Prostate gland (tissue), 2 donors: ENCODE results near the gene ASTL. TPM values are rescaled to one million over a fixed set of nuclear protein-coding genes. Genes with fewer than 3 reads are reported as not detected.

ENCODE experiments used
- DNase-seq: peaks from one replicate; pipeline ENCODE4 v3.0.0-alpha.2; 2019; ENCODE audit warnings: low spot score
- H3K27ac ChIP-seq, 2 donors: fragments of 200-600 bp; sonication (generic); 2 replicates each; pipeline ENCODE4 v1.5.1; 2017 to 2019
- H3K27me3 ChIP-seq: fragments of 200-600 bp; sonication (generic); replicated peaks from 2 replicates; pipeline ENCODE4 v1.5.1; 2019; ENCODE audit not compliant: insufficient read depth
- H3K36me3 ChIP-seq, 2 donors: fragments of 200-600 bp; sonication (generic); 1 replicate in 1 of 2; 2 replicates in 1 of 2; pipeline versions ENCODE4 v1.5.1 to v1.8.1; 2017 to 2019
- H3K4me1 ChIP-seq: fragments of 200-600 bp; sonication (generic); replicated peaks from 2 replicates; pipeline ENCODE4 v1.5.1; 2019
- H3K4me3 ChIP-seq, 2 donors: fragments of 200-600 bp; sonication (generic); 2 replicates each; pipeline ENCODE4 v1.5.1; 2017 to 2019
- H3K9me3 ChIP-seq: fragments of 200-600 bp; sonication (generic); 2 replicates; pipeline ENCODE4 v1.5.1; 2017
- POLR2A ChIP-seq: fragments of 450-650 bp; IDR thresholded peaks from one replicate; pipeline ENCODE4 v1.6.1; 2016; ENCODE audit warnings: antibody characterized with exemption, mild to moderate bottlenecking
- POLR2AphosphoS5 ChIP-seq: sonication (generic); formaldehyde crosslinking; IDR thresholded peaks from one replicate; pipeline ENCODE4 v1.6.1; 2017; ENCODE audit warnings: antibody characterized with exemption
- WGBS: methylation state at CpG from one replicate; pipeline ENCODE4 v1.1.5; 2018; 5-methylcytosine and 5-hydroxymethylcytosine counted together
- intact Hi-C: fragments of 100-400 bp; cut with DNase I; formaldehyde crosslinking; loops from one replicate; pipeline ENCODE4 v1.14.2; 2022
- total RNA-seq, 2 donors: library from RNA; depleted of rRNA; stranded (reverse); fragments of >200 nt; gene quantifications; one replicate each; pipeline ENCODE4 v1.1.0, GENCODE V29; 2016
- TF ChIP-seq, protein P1 (sequence below), 4 experiments: fragments of 200-600 bp in 2 of 4; fragments of 450-650 bp in 2 of 4; sonication (generic) in 2 of 4; IDR thresholded peaks; 1 replicate in 3 of 4; 2 replicates in 1 of 4; pipeline ENCODE4 v1.5.1; 2016 to 2019; ENCODE audit warnings: antibody characterized with exemption in 4 of 4, mild to moderate bottlenecking in 2 of 4, moderate library complexity in 2 of 4

Gene ASTL
- total RNA-seq, 2 donors from 2014 or later: 0.57 TPM; not detected in 1

DNA sequence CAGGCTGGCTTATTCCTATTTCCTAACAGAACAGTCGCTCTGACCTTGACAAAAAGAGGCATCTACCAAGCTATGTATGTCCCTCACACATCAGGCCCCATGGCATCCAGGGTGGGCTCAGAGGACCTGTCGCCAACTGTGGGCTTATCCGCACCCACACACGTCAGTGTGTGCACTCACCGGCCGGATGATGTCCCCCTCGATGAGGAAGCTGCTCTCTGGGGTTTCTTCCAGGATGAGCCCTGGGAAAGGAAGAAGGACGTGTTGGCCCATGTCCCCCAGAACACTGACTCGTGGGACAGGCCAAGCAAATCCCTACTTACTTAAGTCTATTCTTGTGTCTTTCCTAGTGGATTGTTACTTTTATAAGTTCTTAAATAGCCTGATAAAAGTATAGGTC is 3.1 kb downstream of the ASTL start:
- no peak for DNase-seq
- H3K4me1 ChIP-seq: no peaks in the 10 kb centered on the region
- no peaks in the 10 kb centered on the region for H3K36me3 ChIP-seq
- no peak overlapping the region for H3K4me3 ChIP-seq
- H3K9me3 ChIP-seq: no peaks in the 10 kb centered on the region
- TF ChIP-seq, protein P1, sequence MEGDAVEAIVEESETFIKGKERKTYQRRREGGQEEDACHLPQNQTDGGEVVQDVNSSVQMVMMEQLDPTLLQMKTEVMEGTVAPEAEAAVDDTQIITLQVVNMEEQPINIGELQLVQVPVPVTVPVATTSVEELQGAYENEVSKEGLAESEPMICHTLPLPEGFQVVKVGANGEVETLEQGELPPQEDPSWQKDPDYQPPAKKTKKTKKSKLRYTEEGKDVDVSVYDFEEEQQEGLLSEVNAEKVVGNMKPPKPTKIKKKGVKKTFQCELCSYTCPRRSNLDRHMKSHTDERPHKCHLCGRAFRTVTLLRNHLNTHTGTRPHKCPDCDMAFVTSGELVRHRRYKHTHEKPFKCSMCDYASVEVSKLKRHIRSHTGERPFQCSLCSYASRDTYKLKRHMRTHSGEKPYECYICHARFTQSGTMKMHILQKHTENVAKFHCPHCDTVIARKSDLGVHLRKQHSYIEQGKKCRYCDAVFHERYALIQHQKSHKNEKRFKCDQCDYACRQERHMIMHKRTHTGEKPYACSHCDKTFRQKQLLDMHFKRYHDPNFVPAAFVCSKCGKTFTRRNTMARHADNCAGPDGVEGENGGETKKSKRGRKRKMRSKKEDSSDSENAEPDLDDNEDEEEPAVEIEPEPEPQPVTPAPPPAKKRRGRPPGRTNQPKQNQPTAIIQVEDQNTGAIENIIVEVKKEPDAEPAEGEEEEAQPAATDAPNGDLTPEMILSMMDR (IDR thresholded peaks at IDR 0.05): no peak
- no peak for TF ChIP-seq POLR2AphosphoS5
- no peak for TF ChIP-seq POLR2A
- H3K27ac ChIP-seq: no peak overlapping the region
- no peaks in the 10 kb centered on the region for H3K27me3 ChIP-seq
- 84% methylated on average over 8 of the region's 9 CpGs for WGBS
- intact Hi-C loops: loop anchor here (5.0 kb wide), 2 partner anchors 37 to 127 kb away; no protein-coding TSS in a partner anchor

DNA sequence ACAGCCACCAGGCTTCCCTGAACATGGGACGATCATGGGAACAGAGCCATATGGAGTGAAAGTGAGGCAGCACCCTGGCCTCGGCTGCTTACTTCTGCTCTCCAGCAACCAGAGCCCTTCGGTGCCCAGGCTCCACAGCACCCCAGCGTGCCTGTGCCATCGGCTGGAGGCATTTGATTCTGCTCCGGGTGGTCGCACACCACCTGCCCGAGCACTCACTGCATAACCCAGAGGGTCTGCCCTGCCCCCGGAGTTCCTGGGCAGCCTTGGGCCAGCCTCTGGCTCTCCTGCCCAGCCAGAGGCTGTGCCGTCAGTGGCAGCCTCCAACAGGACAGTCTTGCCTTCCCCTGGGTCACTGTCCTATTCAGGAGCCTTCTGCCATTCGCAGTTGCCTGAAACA is 3.9 kb downstream of the ASTL start:
- no peaks in the 10 kb centered on the region for H3K9me3 ChIP-seq
- no peak for DNase-seq
- intact Hi-C loops: no loop called here
- no peaks in the 10 kb centered on the region for H3K36me3 ChIP-seq
- WGBS: 90% methylated on average over 10 of the region's 11 CpGs
- no peak overlapping the region for H3K4me3 ChIP-seq
- no peaks in the 10 kb centered on the region for H3K27me3 ChIP-seq
- H3K4me1 ChIP-seq: no peaks in the 10 kb centered on the region
- no peak for TF ChIP-seq POLR2A
- no peak for TF ChIP-seq POLR2AphosphoS5
- no peak overlapping the region for H3K27ac ChIP-seq

DNA sequence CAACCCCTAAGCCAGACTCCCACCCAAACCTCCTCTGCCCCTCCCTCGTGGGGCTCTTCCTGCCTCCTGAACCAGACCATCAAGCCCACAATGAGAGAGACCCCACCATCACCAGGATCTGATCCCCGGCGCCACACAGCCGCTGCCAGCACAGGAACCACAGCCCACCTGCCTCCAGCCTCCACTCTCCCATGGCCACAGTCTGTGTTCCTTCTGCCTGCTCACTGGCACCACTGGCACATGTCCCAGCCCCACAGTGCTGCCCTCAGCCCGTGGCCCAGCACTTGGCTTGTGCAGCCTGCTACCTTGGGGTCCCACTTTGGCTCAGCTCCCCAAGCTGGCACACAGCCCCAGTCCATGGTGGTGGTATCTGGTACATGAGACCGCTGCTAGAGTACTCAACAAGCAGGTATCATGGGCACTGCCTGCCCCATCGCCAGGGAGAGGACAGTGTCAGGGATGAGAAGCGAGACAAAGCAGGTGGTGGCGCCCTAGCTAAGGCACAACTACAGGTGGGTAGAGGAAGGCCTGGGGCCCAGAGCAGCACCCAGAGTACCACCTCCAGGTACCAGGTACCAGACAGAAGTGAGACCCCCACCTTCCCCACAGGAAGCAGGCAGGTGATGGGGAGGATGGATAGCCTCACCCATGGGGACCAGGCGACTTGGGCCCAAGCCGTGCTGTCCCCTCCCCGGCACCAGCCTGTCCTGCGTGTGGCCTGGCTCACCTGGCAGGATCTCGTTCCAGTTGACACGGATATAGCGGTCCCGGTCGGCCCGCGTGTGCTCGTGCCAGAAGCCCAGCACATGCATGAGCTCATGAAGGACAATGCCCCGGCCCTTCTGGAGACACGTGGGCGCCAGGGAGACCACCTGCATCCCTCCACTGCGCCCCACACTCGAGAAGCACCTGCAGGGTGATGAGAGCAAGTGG is 6.2 kb downstream of the ASTL start:
- Histone ChIP-seq H3K36me3 (no peaks in the 10 kb centered on the region), H3K4me3 (no peak overlapping the region), H3K9me3 (no peaks in the 10 kb centered on the region), H3K27me3 (no peaks in the 10 kb centered on the region), H3K4me1 (no peaks in the 10 kb centered on the region), H3K27ac (no peak overlapping the region)
- no peak for DNase-seq
- 95% methylated on average over 26 of the region's 26 CpGs for WGBS
- intact Hi-C loops: no loop called here
- no peak for TF ChIP-seq POLR2AphosphoS5
- TF ChIP-seq POLR2A: no peak
- TF ChIP-seq, protein P1 (IDR thresholded peaks at IDR 0.05): no peak

DNA sequence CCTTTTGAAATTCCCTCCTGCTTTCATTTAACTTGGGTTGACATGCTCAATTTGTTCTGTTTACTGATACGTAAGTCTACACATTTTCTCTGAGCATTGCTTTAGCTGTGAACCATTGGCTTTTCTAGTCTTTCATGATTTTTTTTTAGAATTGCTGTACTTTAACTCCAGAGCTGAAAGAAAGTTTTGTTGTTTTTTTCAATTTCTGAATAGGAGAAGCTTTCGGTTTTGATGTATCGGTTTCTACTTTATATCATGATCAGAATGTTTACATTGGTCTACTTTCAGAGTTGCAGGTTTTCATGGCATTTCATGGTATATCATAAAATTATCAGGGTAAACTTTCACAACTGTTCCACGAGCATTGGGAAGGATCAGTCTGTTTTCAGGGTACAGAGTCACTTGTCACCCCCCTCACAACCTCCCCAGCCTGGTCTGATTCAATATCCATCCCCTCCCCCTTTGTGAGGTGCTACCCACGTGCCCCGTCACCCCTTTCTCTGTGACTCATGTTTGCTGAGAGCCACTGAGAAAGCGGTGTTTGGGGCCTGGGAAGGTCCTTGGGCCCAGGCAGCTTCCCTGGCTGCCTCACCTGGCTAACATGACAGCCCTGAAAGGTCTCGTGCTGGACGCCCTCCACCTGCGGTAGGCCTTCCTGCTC is 7.0 kb downstream of the ASTL start:
- TF ChIP-seq POLR2AphosphoS5 (no peak), POLR2A (no peak)
- TF ChIP-seq, protein P1 (IDR thresholded peaks at IDR 0.05): no peak
- intact Hi-C loops: no loop called here
- Histone ChIP-seq H3K27me3 (no peaks in the 10 kb centered on the region), H3K4me1 (no peaks in the 10 kb centered on the region), H3K27ac (no peak overlapping the region), H3K36me3 (no peaks in the 10 kb centered on the region), H3K4me3 (no peak overlapping the region), H3K9me3 (no peaks in the 10 kb centered on the region)
- DNase-seq: no peak
- 76% methylated on average over 10 of the region's 10 CpGs for WGBS

DNA sequence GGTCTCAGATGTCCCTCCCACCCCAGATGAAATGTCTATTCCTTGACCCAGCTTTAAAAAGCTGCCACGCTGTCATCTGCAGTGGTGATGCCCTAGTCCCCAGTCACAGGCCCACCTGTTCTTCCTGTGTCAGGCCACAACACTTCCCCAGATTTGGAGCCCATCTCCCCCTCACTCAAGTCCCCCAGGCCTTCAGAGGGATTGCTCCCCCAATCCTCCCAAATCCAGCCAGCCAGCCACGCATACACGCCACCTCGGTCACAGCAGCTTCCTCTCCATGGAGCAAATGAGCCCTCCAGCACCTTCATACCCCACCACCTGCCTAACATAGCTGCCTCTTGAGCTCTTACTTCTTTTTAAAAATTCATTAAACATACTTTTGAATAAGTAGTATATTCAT is 7.8 kb downstream of the ASTL start:
- intact Hi-C loops: no loop called here
- no peak for DNase-seq
- no peak overlapping the region for H3K4me3 ChIP-seq
- H3K36me3 ChIP-seq: no peaks in the 10 kb centered on the region
- WGBS: 97% methylated on average over 4 of the region's 4 CpGs
- H3K27me3 ChIP-seq: no peaks in the 10 kb centered on the region
- TF ChIP-seq, protein P1 (IDR thresholded peaks at IDR 0.05): no peak
- TF ChIP-seq POLR2AphosphoS5 (no peak), POLR2A (no peak)
- H3K27ac ChIP-seq: no peak overlapping the region
- no peaks in the 10 kb centered on the region for H3K9me3 ChIP-seq
- no peaks in the 10 kb centered on the region for H3K4me1 ChIP-seq
